NB4 (cell line): ENCODE results near the gene FAM181A.

Experiments used
- POLR2A ChIP-seq: IDR thresholded peaks from 2 replicates; pipeline ENCODE4 v1.6.1; 2011; ENCODE audit warnings: mild to moderate bottlenecking; ENCODE audit not compliant: insufficient read length; ENCODE audit errors: extremely low read depth
- TF ChIP-seq, protein P1 (sequence below): IDR thresholded peaks from one replicate; pipeline ENCODE4 v1.5.1; 2012; ENCODE audit warnings: low read depth, low read length

- TF ChIP-seq, protein P1, sequence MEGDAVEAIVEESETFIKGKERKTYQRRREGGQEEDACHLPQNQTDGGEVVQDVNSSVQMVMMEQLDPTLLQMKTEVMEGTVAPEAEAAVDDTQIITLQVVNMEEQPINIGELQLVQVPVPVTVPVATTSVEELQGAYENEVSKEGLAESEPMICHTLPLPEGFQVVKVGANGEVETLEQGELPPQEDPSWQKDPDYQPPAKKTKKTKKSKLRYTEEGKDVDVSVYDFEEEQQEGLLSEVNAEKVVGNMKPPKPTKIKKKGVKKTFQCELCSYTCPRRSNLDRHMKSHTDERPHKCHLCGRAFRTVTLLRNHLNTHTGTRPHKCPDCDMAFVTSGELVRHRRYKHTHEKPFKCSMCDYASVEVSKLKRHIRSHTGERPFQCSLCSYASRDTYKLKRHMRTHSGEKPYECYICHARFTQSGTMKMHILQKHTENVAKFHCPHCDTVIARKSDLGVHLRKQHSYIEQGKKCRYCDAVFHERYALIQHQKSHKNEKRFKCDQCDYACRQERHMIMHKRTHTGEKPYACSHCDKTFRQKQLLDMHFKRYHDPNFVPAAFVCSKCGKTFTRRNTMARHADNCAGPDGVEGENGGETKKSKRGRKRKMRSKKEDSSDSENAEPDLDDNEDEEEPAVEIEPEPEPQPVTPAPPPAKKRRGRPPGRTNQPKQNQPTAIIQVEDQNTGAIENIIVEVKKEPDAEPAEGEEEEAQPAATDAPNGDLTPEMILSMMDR, result no peak
- no peak for TF ChIP-seq POLR2A
Observed at GRCh38 chr14:93941293-93941910, 14.3 kb downstream of the FAM181A start.
